GM12878 (cell line): ENCODE results near the gene SERBP1.

Experiments used
- BCL3 ChIP-seq: IDR thresholded peaks from 2 replicates; pipeline ENCODE4 v1.6.1; 2011; ENCODE audit warnings: borderline replicate concordance, low read depth, mild to moderate bottlenecking, moderate library complexity, low read length; ENCODE audit not compliant: insufficient read depth, poor library complexity, severe bottlenecking
- EP300 ChIP-seq, 2 experiments: fragments of 150-350 bp in 1 of 2; IDR thresholded peaks; 2 replicates each; pipeline ENCODE4 v1.6.1; 2011 to 2012; ENCODE audit warnings: low read depth in 2 of 2, low read length in 2 of 2, borderline replicate concordance in 1 of 2, improper control_type of control experiment in 1 of 2, inconsistent platforms in 1 of 2; ENCODE audit not compliant: control insufficient read depth in 1 of 2
- MYC ChIP-seq: IDR thresholded peaks from 2 replicates; pipeline ENCODE4 v1.6.1; 2011; ENCODE audit warnings: mild to moderate bottlenecking, low read length, moderate library complexity, inconsistent platforms; ENCODE audit not compliant: insufficient read depth, insufficient replicate concordance, insufficient read length, severe bottlenecking
- POLR2A ChIP-seq: IDR thresholded peaks from 2 replicates; pipeline ENCODE4 v1.6.1; 2011; ENCODE audit warnings: low read depth, mild to moderate bottlenecking, low read length
- POU2F2 ChIP-seq: IDR thresholded peaks from 3 replicates; pipeline ENCODE4 v1.6.1; 2011; ENCODE audit warnings: low read depth, mild to moderate bottlenecking, low read length, borderline replicate concordance
- REST ChIP-seq: IDR thresholded peaks from 2 replicates; pipeline ENCODE4 v1.6.1; 2012; ENCODE audit warnings: mild to moderate bottlenecking, low read depth, low read length
- USF1 ChIP-seq: IDR thresholded peaks from 2 replicates; pipeline ENCODE4 v1.6.1; 2011; ENCODE audit warnings: borderline replicate concordance, low read depth, mild to moderate bottlenecking, moderate library complexity, mixed read lengths, low read length; ENCODE audit not compliant: insufficient read depth; ENCODE audit errors: extremely low read length

GRCh38 chr1:67446893-67447292 lies 16.7 kb upstream of the SERBP1 start:
- no peak for TF ChIP-seq POLR2A
- no peak for TF ChIP-seq BCL3
- TF ChIP-seq REST = no peak
- TF ChIP-seq EP300 (IDR thresholded peaks at IDR 0.05; ENCODE audit: borderline replicate concordance in 1 of 2, control insufficient read depth in 1 of 2, low read depth in 2 of 2, low read length in 2 of 2) = no peak
- no peak for TF ChIP-seq MYC
- no peak for TF ChIP-seq POU2F2
- TF ChIP-seq USF1 = no peak
